SK-N-SH (cell line): ENCODE measurements around the gene MCM5.

Source experiments
- EP300 ChIP-seq, 2 experiments: IDR thresholded peaks; 2 replicates each; pipeline versions ENCODE4 v1.4.0 to v1.6.1; 2012; ENCODE audit warnings: borderline replicate concordance in 1 of 2, low read depth in 1 of 2, low read length in 1 of 2
- GABPA ChIP-seq: IDR thresholded peaks from 2 replicates; pipeline ENCODE4 v1.4.0; 2012; ENCODE audit warnings: low read depth, mild to moderate bottlenecking
- MXI1 ChIP-seq: IDR thresholded peaks from 2 replicates; pipeline ENCODE4 v1.6.1; 2012; ENCODE audit warnings: mild to moderate bottlenecking, low read depth, low read length, improper control_type of control experiment
- POLR2AphosphoS5 ChIP-seq: IDR thresholded peaks from 2 replicates; pipeline ENCODE4 v1.6.1; 2012; ENCODE audit warnings: low read depth, low read length
- TF ChIP-seq, protein P1 (sequence below): fragments of 200-600 bp; sonication (generic); IDR thresholded peaks from 2 replicates; pipeline ENCODE4 v1.6.1; 2017; ENCODE audit warnings: antibody characterized with exemption, mild to moderate bottlenecking, moderate library complexity
- TF ChIP-seq, protein P2 (sequence below): fragments of 150-350 bp; IDR thresholded peaks from 2 replicates; pipeline ENCODE4 v1.6.1; 2017; ENCODE audit warnings: antibody characterized with exemption, low read length, low read depth, borderline replicate concordance

DNA sequence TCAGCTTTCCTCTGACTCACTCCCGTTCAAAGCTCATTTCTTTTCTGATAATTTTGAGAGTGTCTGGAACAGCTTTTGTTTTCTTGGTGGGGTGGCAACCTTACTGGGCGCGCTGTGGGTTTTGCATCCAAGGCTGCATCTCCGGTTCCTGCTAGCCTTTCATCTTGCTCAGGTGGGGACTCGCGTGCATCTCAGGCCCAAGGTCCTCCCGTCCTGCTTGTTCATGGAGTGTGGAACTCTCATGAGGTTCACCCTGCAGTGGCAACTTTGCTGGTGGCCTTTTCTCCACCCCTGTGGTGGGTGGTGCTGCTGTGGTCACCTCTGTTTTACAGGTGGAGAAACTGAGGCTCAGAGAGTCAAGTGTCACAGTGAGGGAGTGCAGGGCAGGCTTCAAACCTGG, 25.6 kb downstream of the MCM5 start:
- TF ChIP-seq, protein P1, sequence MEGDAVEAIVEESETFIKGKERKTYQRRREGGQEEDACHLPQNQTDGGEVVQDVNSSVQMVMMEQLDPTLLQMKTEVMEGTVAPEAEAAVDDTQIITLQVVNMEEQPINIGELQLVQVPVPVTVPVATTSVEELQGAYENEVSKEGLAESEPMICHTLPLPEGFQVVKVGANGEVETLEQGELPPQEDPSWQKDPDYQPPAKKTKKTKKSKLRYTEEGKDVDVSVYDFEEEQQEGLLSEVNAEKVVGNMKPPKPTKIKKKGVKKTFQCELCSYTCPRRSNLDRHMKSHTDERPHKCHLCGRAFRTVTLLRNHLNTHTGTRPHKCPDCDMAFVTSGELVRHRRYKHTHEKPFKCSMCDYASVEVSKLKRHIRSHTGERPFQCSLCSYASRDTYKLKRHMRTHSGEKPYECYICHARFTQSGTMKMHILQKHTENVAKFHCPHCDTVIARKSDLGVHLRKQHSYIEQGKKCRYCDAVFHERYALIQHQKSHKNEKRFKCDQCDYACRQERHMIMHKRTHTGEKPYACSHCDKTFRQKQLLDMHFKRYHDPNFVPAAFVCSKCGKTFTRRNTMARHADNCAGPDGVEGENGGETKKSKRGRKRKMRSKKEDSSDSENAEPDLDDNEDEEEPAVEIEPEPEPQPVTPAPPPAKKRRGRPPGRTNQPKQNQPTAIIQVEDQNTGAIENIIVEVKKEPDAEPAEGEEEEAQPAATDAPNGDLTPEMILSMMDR, result no peak
- TF ChIP-seq POLR2AphosphoS5 (no peak), EP300 (IDR thresholded peaks at IDR 0.05; ENCODE audit: borderline replicate concordance in 1 of 2, low read depth in 1 of 2, low read length in 1 of 2) (no peak), GABPA (no peak), MXI1 (no peak)
- TF ChIP-seq, protein P2, sequence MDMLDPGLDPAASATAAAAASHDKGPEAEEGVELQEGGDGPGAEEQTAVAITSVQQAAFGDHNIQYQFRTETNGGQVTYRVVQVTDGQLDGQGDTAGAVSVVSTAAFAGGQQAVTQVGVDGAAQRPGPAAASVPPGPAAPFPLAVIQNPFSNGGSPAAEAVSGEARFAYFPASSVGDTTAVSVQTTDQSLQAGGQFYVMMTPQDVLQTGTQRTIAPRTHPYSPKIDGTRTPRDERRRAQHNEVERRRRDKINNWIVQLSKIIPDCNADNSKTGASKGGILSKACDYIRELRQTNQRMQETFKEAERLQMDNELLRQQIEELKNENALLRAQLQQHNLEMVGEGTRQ, result no peak
